DMS79 treated with DMSO at 0.1 percent for 48 hours (cell line): ENCODE measurements around the gene OLFM4.

Source experiments
- DNase-seq: peaks from one replicate; lab custom pipeline; 2025; lab: John Stamatoyannopoulos, UW

OLFM4 gene

GRCh38 chr13:53014495-53015443 lies 13.8 kb upstream of the OLFM4 start:
- DNase-seq, result peak; percentile 67

- DNase-seq, result no peak
These were observed 12.6 kb upstream of the OLFM4 start for GRCh38 chr13:53015971-53016370.

DNA sequence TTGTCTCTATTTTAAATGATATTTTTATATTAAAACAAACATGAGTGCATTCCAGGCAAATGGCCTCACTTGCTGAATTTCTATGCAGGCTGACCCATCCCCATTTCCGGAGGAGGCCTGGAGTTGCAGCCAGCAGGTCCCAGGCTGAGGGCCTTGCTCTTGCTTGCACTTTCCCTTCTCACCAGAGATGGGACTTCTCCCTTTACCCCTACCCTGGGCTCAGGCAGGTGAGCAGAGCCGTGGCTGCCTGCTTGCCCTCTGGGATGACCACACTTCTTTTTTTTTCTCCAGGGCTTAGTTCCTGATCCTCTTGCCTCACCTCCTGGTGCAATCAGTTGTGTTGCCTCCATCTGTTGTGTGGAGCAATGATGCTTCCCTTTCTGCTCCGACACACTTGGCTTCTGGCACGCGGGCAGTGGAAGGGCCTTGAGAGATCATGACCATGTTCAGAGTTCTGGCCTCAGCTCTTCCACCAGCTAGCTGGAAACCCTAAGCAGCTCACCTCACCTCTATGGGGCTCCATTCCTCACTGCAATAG lies 11.1 kb upstream of the OLFM4 start:
- DNase-seq, result no peak

- DNase-seq, result no peak
These were observed 9.6 kb upstream of the OLFM4 start for GRCh38 chr13:53018690-53019647.

- DNase-seq, result no peak
These were observed 7.8 kb upstream of the OLFM4 start for GRCh38 chr13:53020764-53021335.

GRCh38 chr13:53023246-53023645 lies 5.4 kb upstream of the OLFM4 start:
- no peak for DNase-seq

GRCh38 chr13:53028063-53028462 lies 550 bp upstream of the OLFM4 start:
- DNase-seq, result no peak

- no peak for DNase-seq
These were observed 4.2 kb downstream of the OLFM4 start for GRCh38 chr13:53032849-53033248.

GRCh38 chr13:53038993-53039392 lies 10.4 kb downstream of the OLFM4 start:
- no peak for DNase-seq

DNA sequence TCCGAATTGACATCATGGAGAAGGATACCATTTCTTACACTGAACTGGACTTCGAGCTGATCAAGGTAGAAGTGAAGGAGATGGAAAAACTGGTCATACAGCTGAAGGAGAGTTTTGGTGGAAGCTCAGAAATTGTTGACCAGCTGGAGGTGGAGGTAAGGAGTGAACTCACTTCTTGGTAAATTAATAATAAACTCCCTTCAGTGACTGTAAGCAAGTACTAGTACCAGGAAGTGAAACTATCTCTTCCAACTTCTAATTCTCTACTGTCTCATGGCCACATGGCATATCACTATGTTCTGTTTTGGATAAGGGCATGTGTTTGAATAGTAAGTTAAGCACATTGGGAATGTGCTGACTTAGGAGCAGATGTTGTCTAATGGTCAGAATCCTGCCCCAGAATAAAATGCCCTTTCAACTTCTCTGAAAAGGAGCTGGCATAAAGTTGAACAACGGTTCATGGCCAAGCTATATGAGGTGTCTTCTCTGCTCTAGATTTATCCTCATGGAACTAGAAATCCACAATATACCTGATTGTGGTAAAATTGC lies 13.4 kb downstream of the OLFM4 start:
- no peak for DNase-seq

DNA sequence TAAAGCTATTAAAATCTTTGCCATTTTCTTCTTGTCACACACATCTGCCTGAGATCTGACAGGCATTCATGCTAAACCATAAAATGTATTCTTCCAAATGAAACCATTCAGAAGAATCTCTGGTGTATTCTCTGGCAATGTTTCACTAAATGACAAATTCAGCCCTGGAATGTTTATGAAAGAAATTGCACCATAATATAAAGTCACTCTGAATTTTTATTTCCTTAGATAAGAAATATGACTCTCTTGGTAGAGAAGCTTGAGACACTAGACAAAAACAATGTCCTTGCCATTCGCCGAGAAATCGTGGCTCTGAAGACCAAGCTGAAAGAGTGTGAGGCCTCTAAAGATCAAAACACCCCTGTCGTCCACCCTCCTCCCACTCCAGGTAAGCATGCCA lies 14.3 kb downstream of the OLFM4 start:
- DNase-seq, result no peak

DNA sequence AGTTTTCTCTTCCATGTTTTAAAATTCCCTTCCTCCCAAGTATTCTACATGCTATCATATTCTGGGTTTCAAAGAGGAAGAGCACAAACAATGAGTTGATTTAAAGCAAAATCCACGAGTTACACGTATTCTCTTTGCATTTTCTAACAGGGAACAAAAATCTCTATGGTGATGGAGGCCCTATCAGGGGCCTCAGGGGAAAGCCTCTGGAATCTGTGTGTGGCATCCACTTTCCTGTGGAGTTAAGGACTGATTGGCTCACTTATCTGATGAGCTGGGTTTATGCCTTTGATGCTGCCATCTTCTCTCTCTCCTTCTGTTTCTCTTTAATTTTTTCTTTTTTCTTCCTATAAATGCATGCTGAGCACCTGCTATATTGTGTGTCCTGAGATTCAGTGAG lies 14.8 kb downstream of the OLFM4 start:
- no peak for DNase-seq

- peak; percentile 57 for DNase-seq
These were observed 16.6 kb downstream of the OLFM4 start for GRCh38 chr13:53045189-53045588.

- DNase-seq, result no peak
These were observed 20.3 kb downstream of the OLFM4 start for GRCh38 chr13:53048880-53049279.

DNA sequence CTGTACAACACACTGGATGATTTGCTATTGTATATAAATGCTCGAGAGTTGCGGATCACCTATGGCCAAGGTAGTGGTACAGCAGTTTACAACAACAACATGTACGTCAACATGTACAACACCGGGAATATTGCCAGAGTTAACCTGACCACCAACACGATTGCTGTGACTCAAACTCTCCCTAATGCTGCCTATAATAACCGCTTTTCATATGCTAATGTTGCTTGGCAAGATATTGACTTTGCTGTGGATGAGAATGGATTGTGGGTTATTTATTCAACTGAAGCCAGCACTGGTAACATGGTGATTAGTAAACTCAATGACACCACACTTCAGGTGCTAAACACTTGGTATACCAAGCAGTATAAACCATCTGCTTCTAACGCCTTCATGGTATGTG lies 21.5 kb downstream of the OLFM4 start:
- no peak for DNase-seq

GRCh38 chr13:53052675-53053074 lies 24.1 kb downstream of the OLFM4 start:
- DNase-seq, result peak; percentile 43

GRCh38 chr13:53054569-53054968 lies 26.0 kb downstream of the OLFM4 start:
- DNase-seq, result no peak

GRCh38 chr13:53058065-53058679 lies 29.6 kb downstream of the OLFM4 start:
- DNase-seq, result no peak

- DNase-seq, result no peak
These were observed 32.4 kb downstream of the OLFM4 start for GRCh38 chr13:53060840-53061490.

DNA sequence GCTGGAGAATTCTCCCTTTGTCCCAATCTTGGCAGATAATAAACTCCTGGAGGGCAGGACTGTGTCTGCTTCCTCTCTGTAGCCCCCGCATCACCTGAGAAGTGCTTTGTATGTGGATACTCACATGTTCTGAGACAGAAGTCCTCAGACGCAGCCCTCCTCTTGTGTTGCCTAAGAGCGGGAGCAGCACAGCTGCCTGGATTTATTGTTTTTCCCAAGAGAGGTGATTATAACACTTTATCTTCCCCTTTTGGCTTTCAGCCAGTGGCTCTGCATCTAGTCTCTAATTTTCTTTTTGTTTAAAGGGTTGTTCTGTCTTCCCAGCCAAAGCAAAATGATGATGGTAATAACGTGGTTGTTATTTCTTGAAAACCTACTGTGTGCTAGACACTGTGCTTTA lies 36.1 kb downstream of the OLFM4 start:
- peak; percentile 45 for DNase-seq

GRCh38 chr13:53066411-53066810 lies 37.8 kb downstream of the OLFM4 start:
- DNase-seq, result peak; percentile 42
